Epithelial cell of prostate (primary cell): Measurements from ENCODE around the gene PDLIM7.
"Not testable (repeated sequence)": the region's sequence is repeated elsewhere in the genome, so short reads cannot be mapped to it uniquely, and the experiment has no call there.

ENCODE experiments used
- DNase-seq: peaks from one replicate; pipeline ENCODE4 v3.0.0-alpha.2; 2011; ENCODE audit warnings: low read depth, low spot score
- H3K27ac ChIP-seq: fragments of 450-650 bp; 2 replicates; pipeline ENCODE4 v1.5.1; 2017; ENCODE audit warnings: mild to moderate bottlenecking

The PDLIM7 gene

GRCh38 chr5:177492841-177493240, 4.6 kb downstream of the PDLIM7 start:
- no peak for DNase-seq
- peak overlapping the region; percentile 90 for H3K27ac ChIP-seq

GRCh38 chr5:177491983-177492746, 5.2 kb downstream of the PDLIM7 start:
- H3K27ac ChIP-seq, result no peak overlapping the region
- no peak for DNase-seq

- no peak overlapping the region for H3K27ac ChIP-seq
- no peak for DNase-seq
Measured at GRCh38 chr5:177491429-177491945, 5.9 kb downstream of the PDLIM7 start.

GRCh38 chr5:177490992-177491391, 6.4 kb downstream of the PDLIM7 start:
- H3K27ac ChIP-seq, result no peak overlapping the region
- no peak for DNase-seq

GRCh38 chr5:177490311-177490991, 7.0 kb downstream of the PDLIM7 start:
- no peak overlapping the region for H3K27ac ChIP-seq
- no peak for DNase-seq

GRCh38 chr5:177489119-177489716, 8.2 kb downstream of the PDLIM7 start:
- no peak for DNase-seq
- H3K27ac ChIP-seq, result no peak overlapping the region

- no peak overlapping the region for H3K27ac ChIP-seq
- DNase-seq, result no peak
Measured at GRCh38 chr5:177487975-177488374, 9.4 kb downstream of the PDLIM7 start.

GRCh38 chr5:177487144-177487543, 10.3 kb downstream of the PDLIM7 start:
- H3K27ac ChIP-seq, result no peak overlapping the region

GRCh38 chr5:177486256-177486655, 11.1 kb downstream of the PDLIM7 start:
- no peak for DNase-seq
- H3K27ac ChIP-seq, result no peak overlapping the region

More at GRCh38 chr5:177487144-177487543, 10.3 kb downstream of the PDLIM7 start:
- no peak for DNase-seq

GRCh38 chr5:177485753-177486152, 11.7 kb downstream of the PDLIM7 start:
- H3K27ac ChIP-seq, result not testable (repeated sequence)

GRCh38 chr5:177484902-177485549, 12.4 kb downstream of the PDLIM7 start:
- no peak for DNase-seq
- H3K27ac ChIP-seq, result no peak overlapping the region

More at GRCh38 chr5:177485753-177486152, 11.7 kb downstream of the PDLIM7 start:
- DNase-seq, result not testable (repeated sequence)

- no peak for DNase-seq
- H3K27ac ChIP-seq, result no peak overlapping the region
Measured at GRCh38 chr5:177483994-177484901, 13.2 kb downstream of the PDLIM7 start.

GRCh38 chr5:177483042-177483441, 14.4 kb downstream of the PDLIM7 start:
- no peak for DNase-seq
- no peak overlapping the region for H3K27ac ChIP-seq

GRCh38 chr5:177482359-177482795, 15.0 kb downstream of the PDLIM7 start:
- no peak overlapping the region for H3K27ac ChIP-seq
- no peak for DNase-seq

- no peak for DNase-seq
- peak overlapping the region; percentile 88 for H3K27ac ChIP-seq
Measured at GRCh38 chr5:177479774-177480173, 17.6 kb downstream of the PDLIM7 start.

- H3K27ac ChIP-seq, result peak overlapping the region; percentile 88
- no peak for DNase-seq
Measured at GRCh38 chr5:177478711-177479646, 18.4 kb downstream of the PDLIM7 start.

GRCh38 chr5:177477701-177478477, 19.5 kb downstream of the PDLIM7 start:
- peak overlapping the region; percentile 88 for H3K27ac ChIP-seq
- DNase-seq, result no peak
